Measurements from ENCODE around the gene PPP2R2C.

GRCh38 chr4:6290769-6291547, 181.5 kb downstream of the PPP2R2C start:
- no peak for TF ChIP-seq CTCF (conservative IDR thresholded peaks at IDR 0.05; ENCODE audit: low read depth, low read length)
- no peak for TF ChIP-seq EZH2 (IDR thresholded peaks at IDR 0.05; ENCODE audit: borderline replicate concordance, low read depth, low read length, poor library complexity, severe bottlenecking)
